Body of pancreas (tissue), 4 donors: ENCODE results near the gene EFHC2.

Source experiments
- POLR2A ChIP-seq, 3 donors: fragments of 450-650 bp; IDR thresholded peaks; one replicate each; pipeline ENCODE4 v1.6.1; 2016; ENCODE audit warnings: antibody characterized with exemption in 3 of 3, mild to moderate bottlenecking in 2 of 3
- TF ChIP-seq, protein P1 (sequence below), 7 experiments: fragments of 450-650 bp in 4 of 7; fragments of 200-600 bp in 3 of 7; sonication (generic) in 3 of 7; IDR thresholded peaks; one replicate each; pipeline ENCODE4 v1.5.1; 2016 to 2019; ENCODE audit warnings: antibody characterized with exemption in 7 of 7

DNA sequence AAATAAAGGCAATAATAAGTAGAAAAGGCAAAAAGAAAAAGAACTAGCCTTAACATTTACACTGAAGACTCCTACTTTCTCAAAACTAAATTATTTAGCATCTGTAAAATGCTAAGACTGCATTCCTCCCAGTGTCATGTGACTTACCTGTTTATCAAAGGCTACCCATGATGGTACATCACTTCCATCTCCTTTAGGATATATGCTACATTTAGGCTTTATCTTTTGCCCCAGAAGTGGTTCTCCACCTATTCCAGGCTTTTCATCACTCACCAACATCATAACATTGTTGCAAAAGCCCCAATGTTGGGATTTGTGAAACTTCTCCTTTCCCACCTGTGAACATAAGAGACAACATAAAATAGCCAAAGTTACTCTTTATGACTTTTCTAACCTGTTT is 31.1 kb downstream of the EFHC2 start:
- TF ChIP-seq, protein P1, sequence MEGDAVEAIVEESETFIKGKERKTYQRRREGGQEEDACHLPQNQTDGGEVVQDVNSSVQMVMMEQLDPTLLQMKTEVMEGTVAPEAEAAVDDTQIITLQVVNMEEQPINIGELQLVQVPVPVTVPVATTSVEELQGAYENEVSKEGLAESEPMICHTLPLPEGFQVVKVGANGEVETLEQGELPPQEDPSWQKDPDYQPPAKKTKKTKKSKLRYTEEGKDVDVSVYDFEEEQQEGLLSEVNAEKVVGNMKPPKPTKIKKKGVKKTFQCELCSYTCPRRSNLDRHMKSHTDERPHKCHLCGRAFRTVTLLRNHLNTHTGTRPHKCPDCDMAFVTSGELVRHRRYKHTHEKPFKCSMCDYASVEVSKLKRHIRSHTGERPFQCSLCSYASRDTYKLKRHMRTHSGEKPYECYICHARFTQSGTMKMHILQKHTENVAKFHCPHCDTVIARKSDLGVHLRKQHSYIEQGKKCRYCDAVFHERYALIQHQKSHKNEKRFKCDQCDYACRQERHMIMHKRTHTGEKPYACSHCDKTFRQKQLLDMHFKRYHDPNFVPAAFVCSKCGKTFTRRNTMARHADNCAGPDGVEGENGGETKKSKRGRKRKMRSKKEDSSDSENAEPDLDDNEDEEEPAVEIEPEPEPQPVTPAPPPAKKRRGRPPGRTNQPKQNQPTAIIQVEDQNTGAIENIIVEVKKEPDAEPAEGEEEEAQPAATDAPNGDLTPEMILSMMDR (IDR thresholded peaks at IDR 0.05), result no peak
- no peak for TF ChIP-seq POLR2A (IDR thresholded peaks at IDR 0.05)
